Middle frontal gyrus (tissue), 1 donor: Measurements from ENCODE around the gene FDX2.
"Not testable (repeated sequence)": the region's sequence is repeated elsewhere in the genome, so short reads cannot be mapped to it uniquely, and the experiment has no call there.

Experiments used
- DNase-seq: peaks from one replicate; pipeline ENCODE4 v3.0.0-alpha.2; 2015; ENCODE audit warnings: low spot score; ENCODE audit errors: extremely low spot score

FDX2 gene

DNA sequence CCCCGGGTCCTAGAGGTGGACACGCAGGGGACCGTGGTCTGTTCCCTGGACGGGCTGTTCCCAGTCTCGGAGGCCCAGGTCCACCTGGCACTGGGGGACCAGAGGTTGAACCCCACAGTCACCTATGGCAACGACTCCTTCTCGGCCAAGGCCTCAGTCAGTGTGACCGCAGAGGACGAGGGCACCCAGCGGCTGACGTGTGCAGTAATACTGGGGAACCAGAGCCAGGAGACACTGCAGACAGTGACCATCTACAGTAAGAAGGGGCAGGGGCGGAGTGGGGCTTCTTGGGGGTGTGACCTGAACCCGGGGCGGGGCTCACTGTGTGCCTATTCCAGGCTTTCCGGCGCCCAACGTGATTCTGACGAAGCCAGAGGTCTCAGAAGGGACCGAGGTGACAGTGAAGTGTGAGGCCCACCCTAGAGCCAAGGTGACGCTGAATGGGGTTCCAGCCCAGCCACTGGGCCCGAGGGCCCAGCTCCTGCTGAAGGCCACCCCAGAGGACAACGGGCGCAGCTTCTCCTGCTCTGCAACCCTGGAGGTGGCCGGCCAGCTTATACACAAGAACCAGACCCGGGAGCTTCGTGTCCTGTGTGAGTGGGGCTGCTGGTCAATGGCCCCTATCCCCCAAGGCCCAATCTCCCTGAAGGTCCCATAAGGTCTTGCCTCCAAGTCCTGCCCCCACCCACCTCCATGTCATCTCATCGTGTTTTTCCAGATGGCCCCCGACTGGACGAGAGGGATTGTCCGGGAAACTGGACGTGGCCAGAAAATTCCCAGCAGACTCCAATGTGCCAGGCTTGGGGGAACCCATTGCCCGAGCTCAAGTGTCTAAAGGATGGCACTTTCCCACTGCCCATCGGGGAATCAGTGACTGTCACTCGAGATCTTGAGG is 31.5 kb downstream of the FDX2 start:
- no peak for DNase-seq

DNA sequence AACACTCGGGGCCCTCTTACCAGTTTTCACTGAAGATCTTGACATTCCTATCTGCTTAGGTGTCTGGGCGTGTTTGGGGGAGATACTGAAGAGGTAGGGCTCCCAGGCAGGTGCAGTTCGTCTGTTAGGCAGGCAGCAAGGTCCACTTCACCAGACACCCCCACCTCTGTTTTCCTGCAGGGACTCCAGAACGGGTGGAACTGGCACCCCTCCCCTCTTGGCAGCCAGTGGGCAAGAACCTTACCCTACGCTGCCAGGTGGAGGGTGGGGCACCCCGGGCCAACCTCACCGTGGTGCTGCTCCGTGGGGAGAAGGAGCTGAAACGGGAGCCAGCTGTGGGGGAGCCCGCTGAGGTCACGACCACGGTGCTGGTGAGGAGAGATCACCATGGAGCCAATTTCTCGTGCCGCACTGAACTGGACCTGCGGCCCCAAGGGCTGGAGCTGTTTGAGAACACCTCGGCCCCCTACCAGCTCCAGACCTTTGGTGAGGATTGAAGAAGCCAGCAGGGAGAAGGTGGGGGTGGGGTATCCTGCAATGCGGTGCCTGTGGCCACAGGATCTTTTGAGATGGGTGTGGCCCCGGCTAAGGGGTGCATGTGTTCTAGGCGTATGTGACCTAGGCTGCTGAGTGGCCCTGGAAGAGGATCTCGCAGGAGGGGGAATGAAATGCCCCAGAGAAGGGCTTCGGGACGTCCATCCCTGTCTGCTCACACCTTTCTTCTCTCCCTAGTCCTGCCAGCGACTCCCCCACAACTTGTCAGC is 32.3 kb downstream of the FDX2 start:
- no peak for DNase-seq

DNA sequence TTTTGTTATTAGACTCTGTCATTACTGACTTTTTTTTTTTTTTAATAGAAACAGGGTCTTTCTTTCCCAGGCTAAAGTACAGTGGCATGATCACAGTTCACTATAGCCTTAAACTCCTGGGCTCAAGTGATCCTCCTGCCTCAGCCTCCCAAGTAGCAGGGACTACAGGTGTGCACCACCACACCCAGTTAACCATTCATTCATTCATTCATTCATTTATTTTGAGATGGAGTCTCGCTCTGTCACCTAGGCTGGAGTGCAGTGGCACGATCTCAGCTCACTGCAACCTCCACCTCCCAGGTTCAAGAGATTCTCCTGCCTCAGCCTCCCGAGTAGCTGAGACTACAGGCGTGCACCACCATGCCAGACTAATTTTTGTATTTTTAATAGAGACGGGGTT is 33.8 kb downstream of the FDX2 start:
- DNase-seq = not testable (repeated sequence)

DNA sequence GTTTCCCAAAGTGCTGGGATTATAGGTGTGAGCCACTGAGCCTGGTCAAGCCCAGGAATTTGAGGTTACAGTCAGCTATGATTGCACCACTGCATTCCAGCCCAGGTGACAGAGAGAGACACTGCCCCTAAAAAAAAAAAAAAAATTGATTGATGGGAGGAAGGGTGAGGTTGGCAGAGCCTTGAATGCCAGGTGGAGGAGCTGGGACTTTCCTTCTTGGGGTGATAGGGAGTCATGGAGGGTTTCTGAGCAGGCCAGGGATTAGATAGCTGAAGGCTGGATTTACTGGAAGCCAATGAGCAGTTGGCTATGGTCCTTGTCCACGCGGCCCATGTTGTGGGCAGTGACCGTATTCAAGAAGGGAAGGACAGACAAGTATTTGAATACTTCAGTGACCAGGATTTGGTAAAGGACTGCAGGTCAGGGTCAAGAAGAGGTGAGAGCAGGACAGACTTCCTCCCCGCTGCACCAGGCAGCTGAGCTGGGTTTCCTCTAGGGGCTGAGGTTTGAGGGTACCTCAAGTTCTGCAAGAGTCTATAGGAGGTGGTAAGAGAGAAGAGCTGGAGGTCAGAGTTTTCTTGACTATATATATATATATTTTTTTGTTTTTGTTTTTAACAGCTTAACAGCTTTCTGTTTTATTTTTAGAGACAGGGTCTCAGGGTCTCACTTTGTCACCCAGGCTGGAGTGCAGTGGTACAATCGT is 35.9 kb downstream of the FDX2 start:
- no peak for DNase-seq

DNA sequence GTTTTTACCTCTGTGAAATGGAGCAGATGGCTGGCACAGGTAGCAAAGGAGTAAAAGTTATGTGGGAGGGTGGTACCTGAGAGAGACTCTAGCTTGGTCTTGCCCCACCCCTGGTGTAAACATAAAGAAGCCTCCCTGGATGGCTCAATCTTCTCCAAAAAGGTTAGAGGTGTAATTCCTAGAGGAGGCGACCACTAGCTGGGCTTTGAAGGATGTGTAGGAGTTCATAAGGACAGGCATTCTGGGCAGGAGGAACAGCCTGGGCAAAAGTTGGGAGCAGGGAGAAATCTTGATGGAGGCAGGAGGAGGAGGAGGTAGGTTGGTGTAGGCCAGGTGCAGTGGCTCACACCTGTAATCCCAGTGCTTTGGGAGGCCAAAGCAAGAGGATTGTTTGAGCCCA is 36.9 kb downstream of the FDX2 start:
- DNase-seq = no peak

DNA sequence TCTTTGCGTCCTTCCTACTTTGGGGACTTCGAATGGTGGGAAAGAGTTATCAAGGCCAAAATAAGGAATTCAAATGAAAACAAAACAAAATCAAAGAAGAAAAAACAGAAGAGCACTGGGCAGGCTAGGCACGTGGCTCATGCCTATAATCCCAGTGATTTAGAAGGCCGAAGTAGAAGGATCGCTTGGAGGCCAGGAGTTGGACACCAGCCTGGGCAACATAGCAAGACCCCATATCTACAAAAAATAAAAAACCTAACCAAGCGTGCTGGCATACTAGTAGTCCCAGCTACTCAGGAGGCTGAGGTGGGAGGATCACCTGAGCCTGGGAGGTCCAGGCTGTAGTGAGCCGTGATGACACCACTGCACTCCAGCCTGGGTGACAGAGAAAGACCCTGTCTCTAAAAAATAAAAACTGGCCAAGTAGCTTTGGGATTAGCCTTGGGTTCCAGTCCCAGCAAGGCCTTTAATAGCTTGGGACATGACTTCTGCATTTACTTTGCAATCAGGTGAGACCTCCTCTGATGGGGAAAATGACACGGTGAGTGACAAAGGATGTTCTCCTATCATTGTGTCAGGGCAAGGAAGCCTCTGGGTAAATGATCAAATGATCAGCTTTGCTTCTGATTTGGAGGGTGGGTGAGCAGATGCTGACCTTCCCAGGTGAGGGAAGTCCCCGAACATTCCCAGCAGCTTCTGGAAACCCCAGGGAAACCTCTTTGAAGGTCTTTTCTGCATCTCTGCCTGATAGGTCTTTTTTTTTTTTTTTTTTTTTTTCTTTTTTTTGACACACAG is 37.8 kb downstream of the FDX2 start:
- DNase-seq = no peak

DNA sequence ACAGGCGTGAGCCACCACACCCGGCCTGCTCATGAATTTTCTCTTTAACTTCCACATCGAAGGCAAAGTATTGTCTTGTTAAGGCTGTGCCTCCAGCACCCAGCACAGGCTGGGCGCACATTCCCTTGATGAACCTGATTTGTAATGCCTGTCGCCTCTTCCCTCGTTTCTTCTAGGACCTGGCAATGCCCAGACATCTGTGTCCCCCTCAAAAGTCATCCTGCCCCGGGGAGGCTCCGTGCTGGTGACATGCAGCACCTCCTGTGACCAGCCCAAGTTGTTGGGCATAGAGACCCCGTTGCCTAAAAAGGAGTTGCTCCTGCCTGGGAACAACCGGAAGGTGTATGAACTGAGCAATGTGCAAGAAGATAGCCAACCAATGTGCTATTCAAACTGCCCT is 41.2 kb downstream of the FDX2 start:
- no peak for DNase-seq

DNA sequence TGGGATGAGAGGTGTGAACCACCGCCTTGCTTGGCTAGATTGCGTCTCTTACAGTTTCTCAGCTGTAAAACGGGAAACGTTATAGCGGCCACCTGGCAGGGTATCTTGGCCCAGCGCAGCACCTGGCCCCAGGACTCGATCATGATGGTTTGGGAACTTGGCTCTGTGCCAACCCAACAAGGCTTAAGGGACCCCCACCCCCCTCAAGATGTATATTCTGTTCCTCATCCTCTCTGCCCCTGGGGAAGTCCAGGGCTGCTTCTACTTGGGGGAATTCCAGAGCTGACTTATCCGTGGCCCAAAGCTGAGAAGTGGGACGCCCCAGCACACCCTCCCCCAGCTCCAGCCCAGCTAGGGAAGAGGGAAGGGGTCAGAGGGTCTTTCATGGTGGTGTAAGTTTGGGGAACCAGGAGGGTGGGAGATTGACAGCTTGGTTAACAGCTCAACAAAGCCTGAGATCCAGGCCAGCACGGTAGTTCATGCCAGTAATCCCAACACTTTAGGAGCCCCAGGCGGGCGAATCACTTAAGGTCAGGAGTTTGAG is 44.2 kb downstream of the FDX2 start:
- DNase-seq = no peak

DNA sequence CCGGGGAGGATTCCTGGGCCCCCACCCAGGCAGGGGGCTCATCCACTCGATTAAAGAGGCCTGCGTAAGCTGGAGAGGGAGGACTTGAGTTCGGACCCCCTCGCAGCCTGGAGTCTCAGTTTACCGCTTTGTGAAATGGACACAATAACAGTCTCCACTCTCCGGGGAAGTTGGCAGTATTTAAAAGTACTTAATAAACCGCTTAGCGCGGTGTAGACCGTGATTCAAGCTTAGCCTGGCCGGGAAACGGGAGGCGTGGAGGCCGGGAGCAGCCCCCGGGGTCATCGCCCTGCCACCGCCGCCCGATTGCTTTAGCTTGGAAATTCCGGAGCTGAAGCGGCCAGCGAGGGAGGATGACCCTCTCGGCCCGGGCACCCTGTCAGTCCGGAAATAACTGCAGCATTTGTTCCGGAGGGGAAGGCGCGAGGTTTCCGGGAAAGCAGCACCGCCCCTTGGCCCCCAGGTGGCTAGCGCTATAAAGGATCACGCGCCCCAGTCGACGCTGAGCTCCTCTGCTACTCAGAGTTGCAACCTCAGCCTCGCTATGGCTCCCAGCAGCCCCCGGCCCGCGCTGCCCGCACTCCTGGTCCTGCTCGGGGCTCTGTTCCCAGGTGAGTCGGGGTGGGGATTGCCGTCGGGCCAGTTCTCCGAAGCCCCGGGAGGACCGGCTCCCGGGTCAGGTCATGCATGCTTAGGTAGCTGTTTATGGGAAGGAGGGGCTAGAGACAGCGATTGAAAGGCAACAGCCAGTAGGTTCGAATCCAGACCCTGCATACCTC is 45.0 kb downstream of the FDX2 start, which contains the start of gene ICAM1:
Gene ICAM1, plus strand, starts transcription at position 505 of the 779 bp plus-strand sequence. Its CDS starts 40 bp downstream, at position 545.
- no peak for DNase-seq

DNA sequence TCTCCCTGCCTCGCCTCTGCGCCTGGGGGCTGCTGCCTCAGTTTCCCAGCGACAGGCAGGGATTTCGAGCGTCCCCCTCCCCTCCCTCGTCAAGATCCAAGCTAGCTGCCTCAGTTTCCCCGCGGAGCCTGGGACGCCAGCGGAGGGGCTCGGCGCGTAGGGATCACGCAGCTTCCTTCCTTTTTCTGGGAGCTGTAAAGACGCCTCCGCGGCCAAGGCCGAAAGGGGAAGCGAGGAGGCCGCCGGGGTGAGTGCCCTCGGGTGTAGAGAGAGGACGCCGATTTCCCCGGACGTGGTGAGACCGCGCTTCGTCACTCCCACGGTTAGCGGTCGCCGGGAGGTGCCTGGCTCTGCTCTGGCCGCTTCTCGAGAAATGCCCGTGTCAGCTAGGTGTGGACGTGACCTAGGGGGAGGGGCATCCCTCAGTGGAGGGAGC is 45.6 kb downstream of the FDX2 start:
- no peak for DNase-seq

DNA sequence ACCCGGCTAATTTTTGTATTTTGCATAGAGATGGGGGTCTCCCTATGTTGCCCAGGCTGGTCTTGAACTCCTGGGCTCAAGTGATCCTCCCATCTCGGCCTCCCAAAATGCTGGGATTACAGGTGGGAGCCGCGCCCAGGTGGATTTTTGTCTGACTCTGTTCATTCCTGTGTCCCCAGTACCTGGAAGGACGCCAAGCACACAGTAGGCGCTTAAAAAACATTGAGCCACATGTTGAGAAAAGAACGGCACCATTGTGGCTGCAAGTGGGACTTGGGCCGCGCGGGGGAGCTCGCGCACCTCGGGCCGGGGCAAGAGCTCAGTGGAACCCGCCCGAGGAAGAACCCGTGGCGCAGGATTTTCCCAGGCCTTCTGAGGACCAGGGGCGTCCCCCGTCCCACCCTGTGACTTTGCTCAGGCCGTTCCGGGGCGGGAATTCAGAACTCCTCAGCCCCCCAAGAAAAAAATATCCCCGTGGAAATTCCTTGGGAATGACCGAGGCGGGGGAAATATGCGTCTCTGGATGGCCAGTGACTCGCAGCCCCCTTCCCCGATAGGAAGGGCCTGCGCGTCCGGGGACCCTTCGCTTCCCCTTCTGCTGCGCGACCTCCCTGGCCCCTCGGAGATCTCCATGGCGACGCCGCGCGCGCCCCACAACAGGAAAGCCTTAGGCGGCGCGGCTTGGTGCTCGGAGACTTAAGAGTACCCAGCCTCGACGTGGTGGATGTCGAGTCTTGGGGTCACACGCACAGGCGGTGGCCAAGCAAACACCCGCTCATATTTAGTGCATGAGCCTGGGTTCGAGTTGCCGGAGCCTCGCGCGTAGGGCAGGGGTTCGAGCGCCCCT is 46.3 kb downstream of the FDX2 start:
- DNase-seq = no peak

DNA sequence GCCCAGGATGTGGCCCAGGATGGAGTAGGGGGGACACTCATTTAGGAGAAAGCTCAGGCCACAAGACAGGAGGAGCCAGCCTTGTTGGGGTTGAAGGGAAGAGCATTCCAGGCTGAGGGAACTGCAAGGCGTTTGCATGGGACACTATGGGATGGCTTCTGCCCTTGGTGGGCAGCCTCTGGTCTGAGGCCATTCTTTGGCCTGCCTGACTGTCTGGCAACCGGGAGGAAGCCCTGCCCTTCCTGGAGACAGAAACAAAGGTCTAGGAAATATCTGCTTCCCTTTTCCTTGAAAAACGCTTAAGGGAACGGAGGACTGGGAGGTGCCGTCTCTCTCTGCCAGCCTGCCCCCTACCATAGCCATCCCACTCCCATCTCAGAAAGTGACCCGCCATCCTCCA is 47.7 kb downstream of the FDX2 start:
- no peak for DNase-seq

DNA sequence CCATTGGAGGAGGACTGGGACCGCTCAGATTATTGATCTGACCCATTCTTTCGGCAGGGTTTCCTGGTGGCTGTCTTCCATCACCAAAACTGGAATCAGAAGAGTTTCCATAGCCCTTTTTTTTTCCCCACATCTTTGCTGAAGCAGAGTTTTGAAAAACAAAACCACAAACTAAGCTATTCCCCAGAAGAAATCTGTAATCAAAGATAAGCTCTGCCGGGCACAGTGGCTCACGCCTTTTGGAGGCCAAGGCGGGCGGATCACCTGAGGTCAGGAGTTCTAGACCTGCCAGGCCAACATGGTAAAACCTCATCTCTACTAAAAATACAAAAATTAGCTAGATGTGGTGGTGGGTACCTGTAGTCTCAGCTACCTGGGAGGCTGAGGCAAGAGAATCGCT is 49.1 kb downstream of the FDX2 start:
- DNase-seq = no peak

DNA sequence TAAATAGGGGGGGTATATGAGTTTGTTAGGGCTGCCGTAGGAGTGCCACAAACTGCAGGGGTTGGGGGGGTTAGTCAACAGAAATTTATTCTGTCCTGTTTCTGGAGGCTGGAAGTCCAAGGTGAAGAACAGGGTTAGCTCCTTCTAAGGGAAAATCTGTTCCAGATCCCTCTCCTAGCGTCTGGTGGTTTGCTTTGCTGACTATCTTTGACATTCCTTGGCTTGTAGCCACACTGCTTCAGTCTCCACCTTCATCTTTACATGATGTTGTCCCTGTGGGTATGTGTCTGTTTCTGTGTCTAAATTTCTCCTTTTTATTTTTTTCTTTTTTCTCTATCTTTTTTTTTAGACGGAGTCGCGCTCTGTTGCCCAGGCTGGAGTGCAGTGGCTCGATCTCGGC is 53.0 kb downstream of the FDX2 start:
- DNase-seq = no peak

DNA sequence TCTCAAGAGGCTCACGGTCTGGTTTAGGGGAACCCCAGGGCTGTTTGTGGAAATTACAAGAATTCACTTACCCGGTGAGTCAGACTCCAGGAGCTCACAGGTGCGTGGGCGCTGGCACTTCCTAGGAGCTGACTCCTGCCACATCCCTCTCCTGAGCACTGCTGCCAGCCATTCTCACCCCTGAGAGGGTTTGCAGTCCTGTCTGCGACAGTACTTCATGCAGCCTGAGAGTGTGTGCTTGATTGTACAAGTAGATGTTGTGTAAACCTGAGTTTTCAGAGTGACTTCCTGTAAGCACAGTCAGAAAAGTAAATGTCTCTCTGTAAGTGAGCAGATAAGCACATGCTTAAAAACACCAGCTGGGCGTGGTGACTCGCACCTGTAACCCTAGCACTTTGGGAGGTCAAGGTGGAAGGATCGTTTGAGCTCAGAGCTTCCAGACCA is 55.7 kb downstream of the FDX2 start:
- no peak for DNase-seq
